ENCODE measurements around the gene NUDT14. TPM values are rescaled to one million over a fixed set of nuclear protein-coding genes. Genes with fewer than 3 reads are reported as not detected.

Gene NUDT14
- total RNA-seq, 4 donors from 2014 or later, result 8.0 to 20.2 (median 13.2) TPM

GRCh38 chr14:105207460-105207901 lies 26.4 kb upstream of the NUDT14 start:
- no peak for TF ChIP-seq CTCF (IDR thresholded peaks at IDR 0.05; ENCODE audit: low read depth)

GRCh38 chr14:105206873-105207272 lies 25.8 kb upstream of the NUDT14 start:
- TF ChIP-seq CTCF (IDR thresholded peaks at IDR 0.05; ENCODE audit: low read depth), result no peak

- no peak for TF ChIP-seq CTCF (IDR thresholded peaks at IDR 0.05; ENCODE audit: low read depth)
These were observed 24.6 kb upstream of the NUDT14 start for GRCh38 chr14:105205673-105206208.

DNA sequence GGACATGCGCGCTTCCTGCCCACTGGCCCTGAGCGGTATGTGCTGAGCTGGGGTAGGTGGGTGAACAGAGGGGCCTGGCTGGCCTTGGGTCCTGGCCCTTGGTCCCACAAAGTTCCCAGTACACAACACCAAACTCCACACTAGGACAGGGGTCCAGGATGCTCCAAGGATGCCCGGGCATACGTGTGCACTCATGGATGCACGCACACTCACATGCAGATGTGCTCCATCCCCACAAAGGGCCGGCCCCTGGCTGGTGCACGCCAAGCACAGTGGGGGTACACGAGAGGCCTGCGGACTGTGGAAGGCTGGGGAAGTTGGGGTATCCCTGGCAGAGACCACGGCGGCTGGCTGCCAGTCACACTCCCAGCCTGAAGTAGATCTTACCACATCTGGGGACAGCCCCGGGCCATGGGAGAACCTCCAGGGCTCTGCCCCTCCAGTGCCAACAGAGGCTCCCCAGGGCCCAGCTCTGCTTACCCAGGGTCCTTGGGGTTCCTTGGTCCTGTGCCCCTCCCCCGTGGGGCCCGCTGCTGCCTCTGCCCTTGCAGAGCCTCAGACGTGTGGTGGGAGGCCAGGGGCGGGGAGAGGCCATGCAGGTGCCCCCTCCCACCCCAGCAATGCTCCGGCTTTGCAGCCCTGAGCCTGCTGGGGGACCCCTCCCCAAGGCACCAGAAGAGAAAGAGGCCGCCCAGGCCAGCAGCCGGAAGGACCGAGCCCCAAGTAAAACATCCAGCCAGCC lies 24.0 kb upstream of the NUDT14 start:
- TF ChIP-seq CTCF (IDR thresholded peaks at IDR 0.05; ENCODE audit: low read depth), result no peak

- TF ChIP-seq CTCF (IDR thresholded peaks at IDR 0.05; ENCODE audit: low read depth), result no peak
These were observed 23.3 kb upstream of the NUDT14 start for GRCh38 chr14:105204206-105204930.

GRCh38 chr14:105203701-105204100 lies 22.6 kb upstream of the NUDT14 start:
- no peak for TF ChIP-seq CTCF (IDR thresholded peaks at IDR 0.05; ENCODE audit: low read depth)

DNA sequence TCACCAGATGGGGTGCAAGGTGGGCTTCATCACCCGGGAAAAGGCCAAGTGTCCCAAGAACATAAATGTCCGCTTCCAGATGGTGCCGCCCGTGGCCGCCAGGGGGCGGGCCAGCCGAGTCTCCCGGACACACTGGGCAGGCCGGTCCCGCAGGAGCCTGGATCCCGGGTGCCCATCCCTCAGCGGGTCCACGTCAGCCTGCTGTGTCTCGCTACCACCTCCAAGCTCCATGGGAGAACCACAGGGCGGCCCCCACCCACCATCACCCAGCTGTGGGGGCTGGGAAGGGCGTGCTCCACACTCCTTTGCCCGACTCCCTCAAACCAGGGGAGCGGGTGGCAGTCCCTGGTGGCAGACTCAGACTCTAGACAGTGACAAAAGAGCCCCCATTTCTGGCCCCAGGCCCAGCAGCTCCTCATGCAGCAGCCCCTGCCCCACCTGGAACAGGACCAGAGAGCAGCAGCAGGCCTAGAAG lies 22.0 kb upstream of the NUDT14 start:
- no peak for TF ChIP-seq CTCF (IDR thresholded peaks at IDR 0.05; ENCODE audit: low read depth)
